HG02759 (cell line): ENCODE measurements around the gene OSBPL1A.
"Not testable (repeated sequence)": the region's sequence is repeated elsewhere in the genome, so short reads cannot be mapped to it uniquely, and the experiment has no call there.

ENCODE experiments used
- ATAC-seq: cut with Tn5 transposase; IDR thresholded peaks from one replicate; pipeline ENCODE4 v1.9.1; 2021; ENCODE audit warnings: mild to moderate bottlenecking, moderate library complexity; ENCODE audit not compliant: unreplicated experiment

The OSBPL1A gene

GRCh38 chr18:24398540-24398939 is 916 bp upstream of the OSBPL1A start:
- ATAC-seq: no peak

DNA sequence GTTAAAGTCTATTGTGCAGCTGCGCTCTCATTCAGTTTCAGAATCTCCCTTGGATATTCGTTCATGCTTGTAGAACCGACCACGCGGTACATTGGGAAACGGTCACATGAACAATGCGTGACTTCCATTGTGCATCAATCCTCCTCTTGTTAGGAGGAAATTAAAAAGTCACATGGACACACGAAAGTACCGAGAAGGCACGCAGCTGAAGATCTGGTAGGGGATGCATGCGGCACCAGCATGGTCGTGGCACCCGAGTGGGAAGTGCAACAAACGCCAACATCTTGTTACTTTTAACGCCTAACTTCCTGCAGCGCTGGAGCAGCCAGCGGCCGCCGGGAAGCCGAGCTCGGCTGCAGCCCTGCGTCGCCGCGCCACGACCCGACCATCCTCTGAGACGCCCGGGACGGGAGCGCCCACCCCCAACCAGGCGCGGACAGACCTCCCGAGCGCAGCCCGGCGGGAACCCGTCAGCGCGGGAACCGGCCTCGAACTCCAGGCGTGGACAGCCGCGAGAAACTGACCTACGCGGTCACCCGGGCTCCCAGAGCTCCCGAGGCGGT is 412 bp downstream of the OSBPL1A start:
- peak; percentile 32 for ATAC-seq

- no peak for ATAC-seq
Observed at GRCh38 chr18:24396082-24396633, 1.5 kb downstream of the OSBPL1A start.

GRCh38 chr18:24395049-24395795 is 2.4 kb downstream of the OSBPL1A start:
- ATAC-seq: no peak

- no peak for ATAC-seq
Observed at GRCh38 chr18:24388957-24389356, 8.7 kb downstream of the OSBPL1A start.

DNA sequence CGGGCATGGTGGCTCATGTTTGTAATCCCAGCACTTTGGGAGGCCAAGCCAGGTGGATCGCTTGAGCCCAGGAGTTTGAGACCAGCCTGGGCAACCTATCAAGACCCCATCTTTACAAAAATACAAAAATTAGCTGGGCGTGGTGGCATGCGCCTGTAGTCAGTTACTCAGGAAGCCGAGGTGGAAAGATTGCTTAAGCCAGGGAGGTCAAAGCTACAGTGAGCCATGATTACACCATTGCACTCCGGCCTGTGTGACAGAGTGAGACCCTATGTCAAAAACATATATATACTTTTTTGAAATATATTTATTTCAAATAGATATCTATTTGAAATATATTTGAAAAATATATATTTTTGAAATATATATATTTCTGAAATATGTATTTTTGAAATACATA is 10.9 kb downstream of the OSBPL1A start:
- no peak for ATAC-seq

GRCh38 chr18:24381126-24381525 is 16.5 kb downstream of the OSBPL1A start:
- ATAC-seq: no peak

- ATAC-seq: no peak
Observed at GRCh38 chr18:24380163-24380747, 17.4 kb downstream of the OSBPL1A start.

- no peak for ATAC-seq
Observed at GRCh38 chr18:24378598-24378997, 19.0 kb downstream of the OSBPL1A start.

- ATAC-seq: not testable (repeated sequence)
Observed at GRCh38 chr18:24376531-24376930, 21.1 kb downstream of the OSBPL1A start.

GRCh38 chr18:24373328-24373727 is 24.3 kb downstream of the OSBPL1A start:
- ATAC-seq: no peak

- ATAC-seq: no peak
Observed at GRCh38 chr18:24372279-24372872, 25.2 kb downstream of the OSBPL1A start.

DNA sequence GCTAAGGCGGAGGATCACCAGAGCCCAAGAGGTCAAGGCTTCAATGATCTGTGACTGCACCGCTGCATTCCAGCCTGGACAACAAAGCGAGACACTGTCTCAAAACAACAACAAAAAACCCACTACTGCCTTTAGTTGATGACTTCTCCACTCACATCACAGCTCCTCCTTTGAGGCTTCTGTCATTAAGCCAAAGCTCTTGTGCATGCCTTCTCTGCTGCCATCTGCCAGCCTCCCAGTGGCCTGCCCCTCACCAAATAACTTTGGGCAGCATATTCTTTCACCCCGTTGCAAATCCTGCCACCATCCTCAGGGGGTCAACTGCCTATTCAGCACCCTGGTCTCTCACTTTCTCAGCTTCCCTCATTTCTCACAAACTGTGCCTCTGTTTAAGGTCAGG is 27.5 kb downstream of the OSBPL1A start:
- ATAC-seq: no peak

GRCh38 chr18:24369426-24369825 is 28.2 kb downstream of the OSBPL1A start:
- no peak for ATAC-seq

DNA sequence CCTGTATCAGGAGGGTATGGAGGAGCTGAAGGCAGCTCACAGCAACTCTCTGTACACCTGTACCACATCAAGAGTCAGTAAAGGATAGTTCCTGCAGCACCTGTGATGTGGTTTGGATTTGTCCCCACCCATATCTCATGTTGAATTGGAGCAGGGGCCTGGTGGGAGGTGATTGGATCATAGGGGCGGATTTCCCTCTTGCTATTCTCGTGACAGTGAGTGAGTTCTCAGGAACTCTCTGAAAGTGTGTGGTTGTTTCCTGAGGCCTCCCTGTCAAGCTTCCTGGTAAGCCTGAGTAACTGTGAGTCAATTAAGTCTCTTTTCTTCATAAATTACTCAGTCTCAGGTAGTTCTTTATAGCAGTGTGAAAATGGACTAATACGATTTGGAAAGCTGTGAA is 28.9 kb downstream of the OSBPL1A start:
- ATAC-seq: no peak

- ATAC-seq: no peak
Observed at GRCh38 chr18:24366328-24366727, 31.3 kb downstream of the OSBPL1A start.

- ATAC-seq: no peak
Observed at GRCh38 chr18:24364177-24364576, 33.4 kb downstream of the OSBPL1A start.

GRCh38 chr18:24362757-24363156 is 34.9 kb downstream of the OSBPL1A start:
- no peak for ATAC-seq

GRCh38 chr18:24359787-24360530 is 37.7 kb downstream of the OSBPL1A start:
- peak; percentile 58 for ATAC-seq

- no peak for ATAC-seq
Observed at GRCh38 chr18:24354278-24354677, 43.3 kb downstream of the OSBPL1A start.

DNA sequence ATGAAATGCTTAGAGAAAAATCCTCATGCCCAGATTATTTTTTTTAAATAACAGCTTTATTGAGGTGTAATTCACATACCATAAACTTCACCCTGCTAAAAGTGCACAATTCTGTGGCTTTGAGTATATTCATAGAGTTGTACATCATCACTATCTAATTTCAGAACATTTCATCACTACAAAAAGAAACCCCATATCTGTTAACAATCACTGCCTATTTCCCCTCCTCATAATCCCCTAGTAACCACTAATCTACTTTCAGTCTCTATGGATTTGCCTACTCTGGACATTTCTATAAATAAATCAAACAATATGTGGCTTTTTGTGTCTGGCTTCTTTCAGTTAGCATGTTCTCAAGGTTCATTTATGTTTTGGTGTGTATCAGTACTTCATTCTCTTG is 51.4 kb downstream of the OSBPL1A start:
- ATAC-seq: no peak
